K562 (cell line): ENCODE results near the gene SNRNP70. TPM values are rescaled to one million over a fixed set of nuclear protein-coding genes. Genes with fewer than 3 reads are reported as not detected.
A peak's percentile ranks its signal among the peaks of the same experiment; 100 is the strongest.

Experiments
- COPS2 ChIP-seq: fragments of 450-650 bp; conservative IDR thresholded peaks from 2 replicates; pipeline ENCODE4 v1.6.1; 2016; ENCODE audit warnings: mild to moderate bottlenecking, moderate library complexity
- CTBP1 ChIP-seq: fragments of 450-650 bp; IDR thresholded peaks from 2 replicates; pipeline ENCODE4 v1.6.1; 2016; ENCODE audit warnings: borderline replicate concordance
- CUX1 ChIP-seq: fragments of 200-800 bp; sonication (Bioruptor generic); IDR thresholded peaks from 2 replicates; pipeline ENCODE4 v1.6.1; 2016; ENCODE audit warnings: missing genetic modification characterization, missing compliant biosample characterization
- E4F1 ChIP-seq: fragments of 250-450 bp; sonication (Bioruptor Pico); IDR thresholded peaks from 2 replicates; pipeline ENCODE4 v1.5.0; 2021; ENCODE audit warnings: mild to moderate bottlenecking, borderline replicate concordance
- ELF4 ChIP-seq: fragments of 450-650 bp; formaldehyde crosslinking; IDR thresholded peaks from 2 replicates; pipeline ENCODE4 v1.4.0; 2022; ENCODE audit warnings: missing genetic modification characterization
- FOXM1 ChIP-seq, 2 experiments: fragments of 450-650 bp in 1 of 2; sonication (generic) in 1 of 2; formaldehyde crosslinking in 1 of 2; IDR thresholded peaks; 2 replicates each; pipeline versions ENCODE4 v1.6.1 to v1.9.0; 2017 to 2022; ENCODE audit warnings: low read depth in 2 of 2, mild to moderate bottlenecking in 2 of 2, missing genetic modification reagents in 1 of 2, moderate library complexity in 1 of 2
- HMGN3 ChIP-seq: IDR thresholded peaks from 2 replicates; pipeline ENCODE4 v1.6.1; 2011; ENCODE audit warnings: borderline replicate concordance, low read depth, mild to moderate bottlenecking, mixed read lengths, low read length; ENCODE audit not compliant: insufficient read length; ENCODE audit errors: extremely low read depth
- ILF3 ChIP-seq: fragments of 450-650 bp; IDR thresholded peaks from 2 replicates; pipeline ENCODE4 v1.6.1; 2018; ENCODE audit warnings: antibody characterized with exemption, mild to moderate bottlenecking, moderate library complexity, borderline replicate concordance
- MLLT1 ChIP-seq, 2 experiments: fragments of 450-650 bp; IDR thresholded peaks; 2 replicates each; pipeline ENCODE4 v1.6.1; 2016
- TAF7 ChIP-seq: fragments of 450-650 bp; IDR thresholded peaks from 2 replicates; pipeline ENCODE4 v1.6.1; 2016; ENCODE audit warnings: missing genetic modification characterization, missing compliant biosample characterization
- TCFL5 ChIP-seq: fragments of 250-450 bp; sonication (Bioruptor Pico); conservative IDR thresholded peaks from 2 replicates; pipeline ENCODE4 v1.6.1; 2021; ENCODE audit warnings: mild to moderate bottlenecking, moderate library complexity, matching md5 sums
- ZNF609 ChIP-seq: sonication (generic); formaldehyde crosslinking; IDR thresholded peaks from 2 replicates; pipeline ENCODE4 v1.8.1; 2023; ENCODE audit warnings: missing genetic modification reagents, mild to moderate bottlenecking, borderline replicate concordance
- polyA plus RNA-seq, 8 experiments: library from polyadenylated mRNA; depleted of rRNA in 4 of 8; stranded (reverse) in 5 of 8; unstranded in 3 of 8; fragments of >200 nt; fragmentation: Nextera tagmentation in 2 of 8; fragmentation: Illumina TruSeq in 1 of 8; extraction: Ambion mirVana in 2 of 8; extraction: Trizol in 1 of 8; gene quantifications; 2 replicates each; pipeline versions ENCODE4 v1.2.1 to v1.2.3, GENCODE V29; 2011 to 2014; ENCODE audit warnings: inconsistent platforms in 1 of 8, missing spikeins in 1 of 8
- total RNA-seq, 7 experiments: library from RNA; depleted of rRNA in 6 of 7; stranded (reverse); fragments of >200 nt in 6 of 7; fragmentation: Illumina TruSeq in 2 of 7; extraction: Trizol in 2 of 7; gene quantifications; 2 replicates each; pipeline versions ENCODE4 v1.2.1 to v1.2.3, GENCODE V29; 2011 to 2021; ENCODE audit warnings: low replicate concordance in 1 of 7

Gene SNRNP70
- total and polyA plus RNA-seq, 9 of the 15 experiments (the other 6 are each of a cell fraction or from before 2014, with no cell fraction given) = 2.8 to 496 (median 136) TPM

DNA sequence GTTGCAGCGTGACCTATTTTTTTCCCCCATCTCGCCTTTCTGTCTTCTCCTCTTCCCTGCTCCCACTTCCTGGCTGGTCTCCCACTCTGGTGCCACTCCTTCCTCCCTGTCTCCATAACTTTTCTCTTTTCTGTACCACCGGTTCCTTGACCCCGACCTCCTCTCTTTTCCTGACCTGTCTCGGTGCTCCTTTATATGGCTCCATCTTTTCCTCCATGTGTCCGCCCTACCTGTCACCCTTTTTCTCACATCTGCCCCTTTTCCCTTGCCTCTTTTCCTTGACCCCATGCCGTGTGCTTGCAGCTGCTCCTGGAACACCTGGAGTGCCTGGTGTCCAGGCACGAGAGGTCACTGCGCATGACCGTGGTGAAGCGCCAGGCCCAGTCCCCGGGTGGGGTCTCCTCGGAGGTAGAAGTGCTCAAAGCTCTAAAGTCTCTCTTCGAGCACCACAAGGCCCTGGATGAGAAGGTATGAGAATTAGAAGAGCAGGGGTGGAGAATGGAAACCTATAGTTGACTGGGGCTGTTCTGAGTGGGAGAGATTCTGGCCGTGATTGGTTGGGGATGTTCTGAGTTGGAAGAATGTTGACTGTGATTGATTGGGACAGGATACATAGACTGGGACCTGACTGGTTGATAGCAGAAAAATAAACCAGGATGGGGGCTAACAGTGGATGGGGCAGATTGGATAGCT, 43.4 kb downstream of the SNRNP70 start (continued):
- TF ChIP-seq MLLT1 (IDR thresholded peaks at IDR 0.05) (peak; percentile 47 to 72), ELF4 (CRISPR knock-in tag) (peak; percentile 76; the same call in 1 of the 2 replicates), HMGN3 (no peak), ZNF609 (CRISPR knock-in tag) (no peak), TAF7 (tag) (no peak), FOXM1 (IDR thresholded peaks at IDR 0.05; ENCODE audit: low read depth) (no peak), FOXM1 (CRISPR knock-in tag; IDR thresholded peaks at IDR 0.05; ENCODE audit: low read depth) (no peak), TCFL5 (CRISPR knock-in tag) (no peak), E4F1 (CRISPR knock-in tag) (no peak), CTBP1 (no peak), CUX1 (CRISPR knock-in tag) (no peak), ILF3 (no peak), COPS2 (no peak)
